Pancreas (tissue), 10 donors: ENCODE data around the gene TPH2. TPM values are rescaled to one million over a fixed set of nuclear protein-coding genes. Genes with fewer than 3 reads are reported as not detected.

Source experiments
- ATAC-seq, 4 donors: fragments of 200-7000 bp; cut with Tn5 transposase; one replicate each; pipeline versions ENCODE4 v1.8.0 to v1.9.1; 2020; ENCODE audit warnings: mild to moderate bottlenecking in 4 of 4, moderate library complexity in 4 of 4
- DNase-seq, 6 donors: peaks; one replicate each; pipeline ENCODE4 v3.0.0-alpha.2; 2020
- FAIRE-seq: peaks from 2 replicates; lab custom pipeline; 2012; peaks lifted over from hg19 to GRCh38; lab: Jason Lieb, UNC
- H3K27ac ChIP-seq, 4 donors: fragments of 200-600 bp; sonication (generic); 1 replicate in 3 of 4; 2 replicates in 1 of 4; pipeline versions ENCODE4 v1.5.0 to v1.8.0; 2020
- H3K27me3 ChIP-seq, 4 donors: fragments of 200-600 bp; one replicate each; pipeline ENCODE4 v1.8.0; 2021
- H3K36me3 ChIP-seq, 3 donors: fragments of 200-600 bp; sonication (generic) in 1 of 3; one replicate each; pipeline versions ENCODE4 v1.5.0 to v1.8.0; 2020 to 2021
- H3K4me1 ChIP-seq, 3 donors: fragments of 200-600 bp; one replicate each; pipeline ENCODE4 v1.8.0; 2021
- H3K4me3 ChIP-seq, 4 donors: fragments of 200-600 bp; sonication (generic) in 2 of 4; one replicate each; pipeline versions ENCODE4 v1.5.0 to v1.8.0; 2020 to 2021
- H3K9me3 ChIP-seq, 4 donors: fragments of 200-600 bp; one replicate each; pipeline ENCODE4 v1.8.0; 2021
- WGBS, 2 donors: extraction: QIAGEN DNeasy Blood & Tissue Kit; methylation state at CpG; one replicate each; pipeline ENCODE4 v1.1.7; 2013; 5-methylcytosine and 5-hydroxymethylcytosine counted together
- intact Hi-C, 3 donors: fragments of 100-400 bp; cut with DNase I; formaldehyde crosslinking; loops; one replicate each; pipeline versions ENCODE4 v1.11.1 to v1.14.2; 2022
- polyA plus RNA-seq, 2 donors: library from polyadenylated mRNA; stranded (reverse); fragments of 200-250 nt; gene quantifications; one replicate each; pipeline ENCODE4 v1.2.3, GENCODE V29; 2013
- total RNA-seq, 6 donors: library from RNA; stranded (reverse); fragmentation: NEBNext Ultra II Directional in 4 of 6; extraction: Animal tissue kit (Norgen Biotek cat#: 25700) in 4 of 6; gene quantifications; one replicate each; pipeline versions ENCODE4 v1.2.1 to v1.2.4, GENCODE V29; 2021 to 2023
- TF ChIP-seq, protein P1 (sequence below), 4 donors: fragments of 200-600 bp; sonication (generic) in 3 of 4; IDR thresholded peaks; one replicate each; pipeline versions ENCODE4 v1.5.0 to v1.8.0; 2021; ENCODE audit warnings: antibody characterized with exemption in 4 of 4
- donor health status: healthy with polysubstance abuse.
- donor health status: DM: no; HTN: no; CAD: no; lungs with moderate emphysema.
- donor health status: DM: no; HTN: no; CAD: no.
- donor health status: control.
- donor health status: control.
- donor health status: Bipolar disorder and iron deficiency.
- donor health status: DM: yes; HTN: yes; CAD: no.
- donor health status: DM: no; HTN: no; CAD: no.
- donor health status: DM: no; HTN: no; CAD: no.
- donor health status: DM: yes; HTN: yes; CAD: no.

Gene TPH2
- total and polyA plus RNA-seq, 8 donors: not detected

DNA sequence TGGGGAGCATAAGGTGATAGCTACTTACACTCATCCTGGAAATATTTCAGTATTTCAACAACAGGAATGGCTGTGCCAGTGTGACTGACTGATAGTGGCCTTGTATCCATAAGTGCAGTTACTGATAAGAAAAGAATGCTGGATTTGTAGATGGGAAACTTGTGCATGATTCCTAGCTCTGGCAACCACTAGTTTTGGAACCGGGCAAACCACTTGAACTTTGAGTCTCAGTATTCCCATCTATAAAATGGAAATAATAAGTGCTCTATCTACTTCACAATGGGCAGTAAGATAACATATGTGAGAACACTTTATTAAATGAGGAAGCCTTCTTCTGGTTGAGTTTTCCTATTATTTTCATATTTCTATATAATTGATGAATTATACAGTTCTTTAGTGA is 77.2 kb downstream of the TPH2 start:
- Histone ChIP-seq H3K4me3 (no peak overlapping the region), H3K27me3 (no peaks in the 10 kb centered on the region), H3K4me1 (no peaks in the 10 kb centered on the region), H3K27ac (no peak overlapping the region), H3K36me3 (no peaks in the 10 kb centered on the region), H3K9me3 (no peaks in the 10 kb centered on the region)
- 52 to 69% methylated on average over 1 of the region's 1 CpG for WGBS, 2 donors
- ATAC-seq (no peak), FAIRE-seq (no peak), DNase-seq (no peak)
- TF ChIP-seq, protein P1, sequence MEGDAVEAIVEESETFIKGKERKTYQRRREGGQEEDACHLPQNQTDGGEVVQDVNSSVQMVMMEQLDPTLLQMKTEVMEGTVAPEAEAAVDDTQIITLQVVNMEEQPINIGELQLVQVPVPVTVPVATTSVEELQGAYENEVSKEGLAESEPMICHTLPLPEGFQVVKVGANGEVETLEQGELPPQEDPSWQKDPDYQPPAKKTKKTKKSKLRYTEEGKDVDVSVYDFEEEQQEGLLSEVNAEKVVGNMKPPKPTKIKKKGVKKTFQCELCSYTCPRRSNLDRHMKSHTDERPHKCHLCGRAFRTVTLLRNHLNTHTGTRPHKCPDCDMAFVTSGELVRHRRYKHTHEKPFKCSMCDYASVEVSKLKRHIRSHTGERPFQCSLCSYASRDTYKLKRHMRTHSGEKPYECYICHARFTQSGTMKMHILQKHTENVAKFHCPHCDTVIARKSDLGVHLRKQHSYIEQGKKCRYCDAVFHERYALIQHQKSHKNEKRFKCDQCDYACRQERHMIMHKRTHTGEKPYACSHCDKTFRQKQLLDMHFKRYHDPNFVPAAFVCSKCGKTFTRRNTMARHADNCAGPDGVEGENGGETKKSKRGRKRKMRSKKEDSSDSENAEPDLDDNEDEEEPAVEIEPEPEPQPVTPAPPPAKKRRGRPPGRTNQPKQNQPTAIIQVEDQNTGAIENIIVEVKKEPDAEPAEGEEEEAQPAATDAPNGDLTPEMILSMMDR (IDR thresholded peaks at IDR 0.05): no peak
- intact Hi-C loops: no loop called here

DNA sequence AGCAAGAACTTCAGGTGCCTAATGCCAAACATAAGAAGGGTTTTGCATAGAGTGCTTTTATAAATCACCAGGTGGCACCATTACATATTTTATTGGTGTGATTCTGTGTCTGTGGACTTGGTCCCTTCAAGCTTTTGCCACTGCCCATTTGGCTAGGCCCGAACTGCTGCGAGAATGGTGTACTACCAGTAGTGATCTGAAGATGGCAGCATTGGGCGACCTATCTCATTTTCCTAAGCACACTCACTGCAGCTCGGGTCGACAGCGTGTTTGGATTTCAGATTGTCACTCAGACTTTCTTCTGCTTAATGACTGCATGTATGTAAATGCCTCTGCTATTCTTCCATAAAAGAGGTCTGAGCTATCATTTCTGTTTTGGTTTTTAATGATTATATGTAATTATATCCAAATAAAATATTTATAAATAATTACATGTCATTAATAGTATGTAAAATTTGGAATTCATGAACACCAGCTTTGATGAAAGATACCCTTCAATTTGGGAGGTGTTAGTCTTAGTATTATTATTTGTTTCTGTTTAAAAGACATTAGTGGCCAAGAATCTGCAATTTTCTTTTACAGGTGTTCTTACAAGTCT is 78.5 kb downstream of the TPH2 start:
- H3K27ac ChIP-seq: no peak overlapping the region
- intact Hi-C loops: no loop called here
- TF ChIP-seq, protein P1 (IDR thresholded peaks at IDR 0.05): peak; percentile 62 to 79 (median 67)
- no peaks in the 10 kb centered on the region for H3K9me3 ChIP-seq
- H3K4me3 ChIP-seq: no peak overlapping the region
- WGBS, 2 donors: 0 to 1% methylated on average over 6 of the region's 6 CpGs
- ATAC-seq (peak; percentile 95 to 100 (median 99)), FAIRE-seq (peak; percentile 81), DNase-seq (peak; percentile 54 to 83 (median 62))
- no peaks in the 10 kb centered on the region for H3K36me3 ChIP-seq
- H3K4me1 ChIP-seq: peaks cover 0 to 2% (median 0%) of the 10 kb centered on the region in 3 donors
- H3K27me3 ChIP-seq: no peaks in the 10 kb centered on the region

DNA sequence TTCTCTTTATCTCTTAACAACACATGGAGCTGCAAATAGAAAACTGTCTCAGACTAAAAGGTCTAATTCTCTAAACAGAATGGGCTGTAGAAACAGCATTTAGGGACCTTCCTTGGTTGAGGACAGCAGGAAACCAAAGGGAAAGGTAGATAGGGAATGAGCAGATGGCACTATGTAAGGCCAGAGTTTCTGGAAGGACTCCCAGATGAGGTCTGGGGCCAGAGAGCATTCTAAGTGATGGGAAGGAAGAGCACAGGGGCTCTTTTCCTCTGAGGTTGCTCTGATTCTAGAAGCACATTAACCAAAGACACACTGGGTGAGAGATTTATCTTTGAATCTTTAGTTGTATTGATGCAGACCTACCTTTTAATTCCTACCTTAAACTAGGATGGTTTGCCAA is 79.4 kb downstream of the TPH2 start:
- DNase-seq (no peak), ATAC-seq (no peak), FAIRE-seq (no peak)
- TF ChIP-seq, protein P1 (IDR thresholded peaks at IDR 0.05): no peak
- no peaks in the 10 kb centered on the region for H3K36me3 ChIP-seq
- intact Hi-C loops: no loop called here
- no peaks in the 10 kb centered on the region for H3K27me3 ChIP-seq
- peaks cover 0 to 7% (median 0%) of the 10 kb centered on the region in 3 donors for H3K4me1 ChIP-seq
- H3K4me3 ChIP-seq: no peak overlapping the region
- H3K9me3 ChIP-seq: no peaks in the 10 kb centered on the region
- no peak overlapping the region for H3K27ac ChIP-seq

DNA sequence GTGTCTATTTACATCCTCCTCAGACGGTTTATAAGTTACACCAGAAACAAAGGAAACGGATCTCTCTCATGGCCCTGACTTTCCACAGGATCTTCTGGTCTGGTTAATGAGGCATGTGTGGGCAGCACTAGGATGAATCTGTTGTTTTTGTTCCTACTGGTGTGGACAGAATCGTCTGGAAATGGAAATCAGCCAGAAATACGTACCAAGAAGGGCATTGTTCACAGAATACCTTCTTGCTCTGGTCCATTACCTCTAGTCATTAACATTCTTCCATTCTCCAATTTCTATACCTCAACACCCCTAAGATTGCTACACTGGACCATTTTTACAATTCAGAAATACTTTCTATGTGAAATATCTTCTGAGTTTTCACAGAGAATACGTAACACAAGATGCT is 86.0 kb downstream of the TPH2 start:
- Histone ChIP-seq H3K9me3 (no peaks in the 10 kb centered on the region), H3K4me3 (no peak overlapping the region), H3K27me3 (no peaks in the 10 kb centered on the region), H3K36me3 (no peaks in the 10 kb centered on the region), H3K4me1 (peaks cover 0 to 7% (median 0%) of the 10 kb centered on the region in 3 donors), H3K27ac (no peak overlapping the region)
- TF ChIP-seq, protein P1 (IDR thresholded peaks at IDR 0.05): no peak
- intact Hi-C loops: no loop called here
- DNase-seq (no peak), FAIRE-seq (no peak), ATAC-seq (no peak)
- WGBS, 2 donors: 78 to 79% methylated on average over 5 of the region's 5 CpGs

DNA sequence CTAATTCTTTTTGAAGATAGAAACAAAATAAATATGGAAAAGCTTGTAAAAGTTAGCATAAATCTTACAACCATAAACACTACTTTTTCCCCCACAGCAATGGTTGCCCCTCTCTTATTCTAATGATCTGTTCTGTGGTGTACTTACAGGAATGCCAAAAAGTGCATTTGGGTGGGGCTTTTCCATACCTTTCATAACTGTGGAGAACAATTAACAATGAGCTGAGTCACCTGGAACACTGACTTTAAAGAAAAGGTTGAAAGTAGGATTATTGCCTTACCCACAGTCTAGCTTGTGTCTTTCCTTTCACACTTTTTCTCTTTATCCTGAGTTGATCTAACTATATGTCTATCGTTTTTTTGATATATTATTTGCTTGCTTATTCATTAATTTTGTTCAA is 86.9 kb downstream of the TPH2 start:
- Histone ChIP-seq H3K27me3 (no peaks in the 10 kb centered on the region), H3K9me3 (no peaks in the 10 kb centered on the region), H3K4me3 (no peak overlapping the region), H3K4me1 (peaks cover 0 to 7% (median 0%) of the 10 kb centered on the region in 3 donors), H3K27ac (no peak overlapping the region), H3K36me3 (no peaks in the 10 kb centered on the region)
- intact Hi-C loops: no loop called here
- 21 to 28% methylated on average over 1 of the region's 1 CpG for WGBS, 2 donors
- DNase-seq: no peak
- ATAC-seq: no peak
- no peak for FAIRE-seq
- TF ChIP-seq, protein P1 (IDR thresholded peaks at IDR 0.05): no peak
